HG03095 (cell line): ENCODE results near the gene FMNL1.

ENCODE experiments used
- ATAC-seq: cut with Tn5 transposase; IDR thresholded peaks from one replicate; pipeline ENCODE4 v1.9.1; 2021; ENCODE audit warnings: moderate library complexity; ENCODE audit not compliant: unreplicated experiment

FMNL1 gene

GRCh38 chr17:45277216-45277849, 55.6 kb downstream of the FMNL1 start:
- no peak for ATAC-seq

GRCh38 chr17:45277992-45278391, 56.3 kb downstream of the FMNL1 start:
- ATAC-seq = no peak

- no peak for ATAC-seq
Measured at GRCh38 chr17:45279898-45280297, 58.2 kb downstream of the FMNL1 start.

DNA sequence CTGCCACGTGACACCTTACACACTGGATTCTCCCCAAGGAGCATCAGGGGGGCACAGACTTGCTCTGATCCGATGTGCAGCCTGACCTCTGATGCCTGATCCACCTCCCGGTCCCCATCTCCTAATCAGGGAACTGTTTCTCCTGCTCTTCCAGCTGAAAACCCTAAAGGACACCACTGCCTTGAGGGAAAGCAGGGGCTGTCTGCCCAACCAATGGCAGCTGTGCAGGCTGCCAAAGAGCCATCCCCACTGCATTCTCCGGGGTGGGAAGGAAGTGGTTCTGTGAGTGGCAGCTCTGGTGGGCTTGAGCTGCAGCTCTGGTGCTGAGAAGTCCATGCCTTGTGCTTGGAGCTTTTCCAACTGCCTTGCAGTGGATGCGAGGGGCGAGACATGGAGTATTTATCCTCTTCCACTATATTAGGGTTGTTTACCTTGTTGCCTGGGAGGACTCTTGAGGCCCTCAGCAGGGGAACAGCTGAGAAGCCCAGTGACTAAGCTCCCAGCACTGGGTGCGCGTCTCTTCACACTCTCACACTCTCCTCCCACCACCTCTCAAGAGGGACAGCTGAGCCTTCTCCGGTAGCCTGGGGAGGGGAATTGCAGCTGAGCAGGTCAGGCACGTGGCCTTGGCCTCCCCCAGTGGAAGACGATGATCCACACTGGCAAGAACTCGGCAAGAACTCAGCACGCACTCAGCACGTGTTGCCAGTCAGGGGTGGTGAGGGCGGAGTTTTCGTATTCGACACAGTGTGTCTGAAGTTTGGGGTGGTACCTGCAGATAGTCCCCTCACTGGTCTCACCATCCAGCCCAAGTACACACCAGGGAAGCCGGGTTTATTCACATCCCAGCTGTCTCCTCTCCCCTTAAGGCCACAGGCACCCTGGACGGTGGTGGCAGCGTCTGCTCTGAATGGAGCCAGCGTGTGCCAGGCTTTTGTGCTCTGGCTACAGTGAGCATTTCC, 61.3 kb downstream of the FMNL1 start:
- ATAC-seq = no peak

GRCh38 chr17:45283711-45284110, 62.0 kb downstream of the FMNL1 start:
- ATAC-seq = no peak

- ATAC-seq = no peak
Measured at GRCh38 chr17:45284176-45285140, 62.8 kb downstream of the FMNL1 start.

- no peak for ATAC-seq
Measured at GRCh38 chr17:45286286-45286685, 64.6 kb downstream of the FMNL1 start.

- ATAC-seq = no peak
Measured at GRCh38 chr17:45287526-45288500, 66.1 kb downstream of the FMNL1 start.

DNA sequence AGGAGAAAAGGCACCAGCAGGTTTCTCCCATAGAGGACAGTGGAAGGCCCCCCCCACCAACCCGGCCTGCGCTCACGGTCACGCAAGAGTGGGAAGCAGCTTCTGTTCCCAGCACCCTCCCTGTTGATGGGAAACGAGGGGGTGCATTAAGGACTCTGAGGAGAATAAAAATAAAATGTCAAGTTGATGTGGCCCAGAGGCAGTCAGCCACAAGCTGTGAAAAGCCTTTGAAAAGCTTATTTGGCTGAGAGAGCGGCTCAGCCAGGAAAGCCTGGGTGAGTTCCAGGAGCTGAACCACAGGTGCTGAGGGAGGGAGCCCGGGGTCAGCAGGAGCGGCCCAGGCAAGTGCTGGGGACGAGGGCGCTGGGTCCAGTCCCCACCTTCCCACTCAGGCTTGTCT, 67.1 kb downstream of the FMNL1 start:
- ATAC-seq = no peak

DNA sequence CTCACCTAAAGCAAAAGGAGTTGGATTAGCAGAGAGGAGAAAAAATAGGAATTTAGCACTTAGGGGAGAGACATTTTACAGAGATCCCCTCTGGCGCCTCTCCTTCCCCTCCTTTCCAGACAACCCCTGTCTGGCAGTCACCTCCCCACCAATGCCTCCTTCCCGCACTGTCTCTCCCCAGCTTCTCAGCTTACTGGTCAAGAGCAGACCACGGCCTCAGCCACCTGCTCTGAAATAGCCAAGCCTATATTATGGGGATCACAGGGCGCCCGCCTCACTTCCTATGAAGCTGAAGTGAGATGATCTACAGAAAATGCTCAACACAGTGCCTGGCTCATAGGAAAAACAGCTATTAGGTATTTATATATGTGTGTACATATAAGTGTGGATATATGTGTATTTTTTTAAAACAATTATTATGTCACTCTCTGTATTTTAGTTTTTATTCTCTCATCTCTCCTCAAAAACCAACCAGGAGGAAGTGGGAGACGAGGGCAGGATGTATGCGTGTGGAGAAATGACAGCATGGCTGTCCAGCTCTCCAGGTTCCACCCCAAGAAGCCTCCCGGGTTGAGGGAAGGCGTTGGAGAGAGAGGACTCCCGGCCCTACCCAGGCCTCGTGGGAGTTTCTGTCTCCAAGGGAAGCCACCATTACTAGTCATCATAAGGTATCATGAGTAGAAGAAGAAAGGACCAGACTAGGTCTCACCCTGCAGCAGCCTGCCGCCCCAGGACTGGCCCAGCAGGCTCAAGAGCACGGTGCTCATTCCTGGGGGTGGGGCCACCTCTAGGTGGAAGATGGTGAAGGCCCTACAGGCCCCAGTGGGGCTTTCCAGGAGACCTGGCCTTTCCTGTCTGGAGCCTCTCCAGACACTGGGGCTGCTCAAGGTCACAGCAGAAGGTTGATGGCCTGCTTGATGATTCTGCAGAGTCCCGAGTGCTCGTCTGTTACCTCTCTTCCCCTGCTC, 67.9 kb downstream of the FMNL1 start:
- ATAC-seq = no peak

DNA sequence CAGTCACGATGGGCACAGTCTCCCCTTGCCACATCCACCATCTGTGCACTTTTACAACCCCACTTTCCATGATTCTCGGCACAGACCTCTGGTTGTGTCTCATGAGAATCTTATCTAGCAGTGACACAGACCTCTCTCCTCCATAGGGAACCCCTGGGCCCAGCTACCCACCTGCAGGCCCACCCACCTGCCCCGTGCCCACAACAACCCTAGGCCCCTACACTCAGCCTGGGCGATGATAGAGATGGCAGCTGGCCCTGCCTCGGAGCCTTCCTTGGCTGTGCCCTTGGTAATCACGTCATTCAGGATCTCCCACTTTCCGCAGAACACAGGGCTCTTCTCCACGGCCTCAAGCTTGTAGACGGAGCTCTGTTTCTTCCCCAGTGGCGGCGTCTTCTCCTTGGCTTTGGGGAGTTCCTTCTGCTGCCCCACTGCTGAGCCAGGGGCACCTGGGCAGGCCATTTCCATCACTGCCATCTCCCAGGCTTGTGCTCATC, 68.6 kb downstream of the FMNL1 start:
- no peak for ATAC-seq

DNA sequence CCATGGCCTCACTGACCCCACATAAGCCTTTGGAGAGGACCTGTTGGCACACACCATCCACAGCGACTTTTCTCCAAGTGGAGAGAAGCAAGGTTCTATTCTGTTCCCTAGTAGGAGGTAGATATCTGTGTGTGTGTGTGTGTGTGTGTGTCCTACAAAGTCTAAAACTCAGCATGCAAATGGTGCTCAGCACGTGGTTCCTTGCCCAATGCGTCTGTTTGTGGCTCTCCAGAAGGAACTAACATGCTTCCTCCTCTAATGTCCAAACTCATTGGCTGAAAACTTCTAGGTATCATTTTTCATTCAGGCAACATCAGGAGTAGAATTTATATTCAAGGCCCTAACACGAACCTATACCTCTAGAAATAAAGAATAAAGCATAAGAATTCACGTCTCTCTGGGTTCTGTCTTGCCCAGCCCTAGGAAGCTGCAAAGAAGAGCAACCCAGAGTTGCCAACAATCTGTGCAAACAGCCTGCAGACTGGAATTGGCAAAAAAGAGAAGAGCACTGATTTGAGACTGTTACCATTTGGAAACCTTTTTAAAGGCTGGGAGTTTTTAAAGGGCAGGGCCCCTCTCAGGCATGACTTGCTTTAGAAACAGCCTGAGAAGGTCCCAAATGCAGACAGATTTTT, 69.6 kb downstream of the FMNL1 start:
- ATAC-seq = no peak

DNA sequence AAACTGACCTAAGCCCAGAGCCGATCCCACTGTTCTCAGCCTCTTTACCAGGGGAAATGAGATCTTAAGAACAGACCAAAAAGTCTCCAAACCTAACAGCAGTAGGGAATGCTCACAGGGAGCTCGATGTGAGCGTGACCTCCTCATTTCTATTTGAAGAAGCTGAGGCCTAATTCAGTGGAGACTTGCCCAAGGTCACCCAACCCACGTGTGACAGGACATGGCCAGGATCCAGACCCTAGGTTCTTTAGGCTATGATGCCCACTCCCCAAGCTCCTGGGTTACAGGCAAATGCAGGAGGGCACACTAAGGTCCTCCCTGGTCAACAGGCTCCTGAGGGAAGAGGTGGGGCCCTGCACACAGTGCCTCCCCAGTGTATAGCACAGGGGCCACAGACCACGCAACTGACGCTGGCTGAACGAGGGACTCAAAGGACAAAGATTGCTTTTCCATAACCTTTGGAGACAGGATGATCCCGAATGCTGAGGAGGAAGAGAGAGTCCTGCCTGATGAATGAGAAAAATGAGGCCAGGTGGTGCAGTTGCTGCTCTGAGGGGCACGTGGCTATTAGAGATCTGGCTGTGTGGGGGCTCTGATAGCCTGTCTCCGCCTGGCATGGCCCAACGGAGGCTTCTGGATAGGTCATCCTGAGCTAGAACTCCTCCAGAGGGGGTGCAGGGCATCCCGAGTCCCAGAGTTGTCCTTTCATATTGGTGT, 71.2 kb downstream of the FMNL1 start:
- no peak for ATAC-seq

DNA sequence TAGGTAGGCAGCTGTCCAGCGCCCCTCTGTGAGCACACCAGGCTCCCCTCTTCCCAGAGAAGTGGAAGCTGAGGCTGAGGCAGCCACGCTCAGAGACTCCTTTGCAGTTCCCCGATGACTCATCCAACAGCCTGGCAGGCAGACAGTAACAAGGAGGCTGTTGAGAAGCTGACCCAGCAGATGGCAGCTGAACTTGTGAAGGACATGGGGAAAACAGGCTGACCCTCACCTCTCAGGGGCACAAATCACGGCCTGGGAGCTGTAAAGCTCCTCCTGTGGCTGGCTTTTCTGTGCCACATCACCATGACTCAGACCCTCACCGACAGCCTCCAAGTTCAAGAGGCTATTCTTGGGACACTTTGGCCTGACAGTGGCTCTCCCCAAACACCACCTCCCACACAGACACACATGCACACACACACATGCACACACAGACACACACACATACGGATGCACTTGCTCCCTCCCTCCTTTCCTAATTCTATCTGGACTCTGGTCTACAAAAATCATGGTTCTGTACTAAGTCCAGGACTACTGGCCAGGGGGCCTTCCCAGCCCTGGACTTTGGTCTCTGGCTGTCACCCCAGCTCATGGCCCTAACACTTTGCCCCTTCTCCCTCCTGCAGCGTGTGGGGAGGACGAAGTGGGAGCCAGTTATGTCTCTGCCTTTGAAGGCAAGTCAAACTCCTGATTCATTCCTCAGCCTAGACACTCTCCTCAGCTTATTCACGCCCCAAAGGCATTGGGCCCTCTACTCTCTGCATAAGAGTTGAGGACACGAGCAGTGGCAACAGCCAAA, 71.9 kb downstream of the FMNL1 start:
- ATAC-seq = no peak

GRCh38 chr17:45294506-45294905, 72.8 kb downstream of the FMNL1 start:
- ATAC-seq = no peak

- ATAC-seq = no peak
Measured at GRCh38 chr17:45296003-45296832, 74.5 kb downstream of the FMNL1 start.
